SK-N-SH treated with all-trans-retinoic acid at 6 μM for 48 hours (cell line): ENCODE data around the gene STX3.

Source experiments
- ARNTL ChIP-seq: fragments of 450-650 bp; formaldehyde crosslinking; IDR thresholded peaks from 2 replicates; pipeline ENCODE4 v1.5.0; 2020; ENCODE audit warnings: low read depth, mild to moderate bottlenecking, moderate library complexity, borderline replicate concordance
- CSDC2 ChIP-seq: fragments of 250-450 bp; sonication (Bioruptor Pico); IDR thresholded peaks from 2 replicates; pipeline ENCODE4 v1.5.0; 2020; ENCODE audit warnings: mild to moderate bottlenecking, moderate library complexity
- ESRRG ChIP-seq: fragments of 250-450 bp; sonication (Bioruptor Pico); IDR thresholded peaks from 2 replicates; pipeline ENCODE4 v1.6.1; 2021; ENCODE audit warnings: mild to moderate bottlenecking
- GLIS3 ChIP-seq: fragments of 250-450 bp; sonication (Bioruptor Pico); IDR thresholded peaks from 2 replicates; pipeline ENCODE4 v1.5.0; 2020; ENCODE audit warnings: mild to moderate bottlenecking, moderate library complexity
- ISL1 ChIP-seq: fragments of 250-450 bp; sonication (Bioruptor Pico); IDR thresholded peaks from 2 replicates; pipeline ENCODE4 v2.1.2; 2022; ENCODE audit warnings: mild to moderate bottlenecking, moderate library complexity
- PPARA ChIP-seq: fragments of 250-450 bp; sonication (Bioruptor Pico); IDR thresholded peaks from 2 replicates; pipeline ENCODE4 v1.5.0; 2020; ENCODE audit warnings: mild to moderate bottlenecking, borderline replicate concordance
- TOX ChIP-seq: fragments of 250-450 bp; sonication (Bioruptor Pico); IDR thresholded peaks from 2 replicates; pipeline ENCODE4 v1.8.0; 2021; ENCODE audit warnings: mild to moderate bottlenecking, moderate library complexity, borderline replicate concordance
- ZFP3 ChIP-seq: fragments of 250-450 bp; sonication (Bioruptor Pico); IDR thresholded peaks from 2 replicates; pipeline ENCODE4 v1.5.0; 2020; ENCODE audit warnings: mild to moderate bottlenecking, moderate library complexity
- ZFP30 ChIP-seq: fragments of 450-650 bp; formaldehyde crosslinking; IDR thresholded peaks from 2 replicates; pipeline ENCODE4 v1.5.0; 2022; ENCODE audit warnings: mild to moderate bottlenecking, moderate library complexity
- ZNF70 ChIP-seq: fragments of 450-650 bp; formaldehyde crosslinking; IDR thresholded peaks from 2 replicates; pipeline ENCODE4 v1.5.0; 2020; ENCODE audit warnings: mild to moderate bottlenecking, moderate library complexity
- TF ChIP-seq, protein P1 (sequence below): fragments of 250-450 bp; sonication (Bioruptor Pico); IDR thresholded peaks from 2 replicates; pipeline ENCODE4 v1.8.0; 2020; ENCODE audit warnings: mild to moderate bottlenecking, moderate library complexity, borderline replicate concordance
- TF ChIP-seq, protein P2 (sequence below): fragments of 250-450 bp; sonication (Bioruptor Pico); IDR thresholded peaks from 2 replicates; pipeline ENCODE4 v1.8.0; 2021; ENCODE audit warnings: low read depth, mild to moderate bottlenecking, moderate library complexity, borderline replicate concordance
- TF ChIP-seq, protein P3 (sequence below): fragments of 250-450 bp; sonication (Bioruptor Pico); IDR thresholded peaks from 2 replicates; pipeline ENCODE4 v1.5.1; 2020; ENCODE audit warnings: low read depth, mild to moderate bottlenecking, moderate library complexity

DNA sequence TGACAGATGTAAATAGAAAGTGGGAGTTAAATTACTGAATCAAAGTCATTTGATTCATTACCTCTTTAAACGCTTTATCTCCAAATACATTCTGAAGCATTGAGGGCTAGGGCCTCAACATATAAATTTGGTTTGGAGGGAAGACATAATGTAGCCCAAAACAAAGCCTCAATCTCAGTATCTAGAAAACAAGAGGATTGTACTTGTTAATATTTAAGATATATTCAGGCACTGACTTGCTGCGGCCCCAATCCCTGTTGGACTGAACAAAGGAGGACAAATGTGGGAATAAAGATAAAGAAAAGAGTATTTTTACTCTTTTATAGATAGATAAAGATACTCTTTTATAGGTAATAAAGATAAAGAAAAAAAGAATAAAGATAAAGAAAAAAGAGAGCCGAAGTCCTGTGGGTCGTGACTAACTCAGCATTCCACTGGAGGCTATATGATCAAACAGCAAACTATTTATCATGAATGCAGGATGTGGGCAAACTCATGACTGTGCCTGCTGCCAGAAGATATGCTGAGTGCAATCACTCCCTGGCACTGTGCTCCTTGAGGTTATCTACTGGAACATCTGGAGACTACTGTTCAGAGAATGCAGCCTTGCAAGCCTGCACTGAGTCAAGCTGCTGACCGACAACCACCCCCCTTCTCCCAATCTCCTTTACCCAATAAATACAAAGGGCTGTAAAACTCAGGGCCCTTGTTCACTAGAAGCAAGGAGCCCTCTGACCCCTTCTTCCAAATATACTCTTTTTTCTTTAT lies 48.5 kb upstream of the STX3 start:
- no peak for TF ChIP-seq PPARA (CRISPR knock-in tag)
- no peak for TF ChIP-seq CSDC2 (CRISPR knock-in tag)
- TF ChIP-seq, protein P1, sequence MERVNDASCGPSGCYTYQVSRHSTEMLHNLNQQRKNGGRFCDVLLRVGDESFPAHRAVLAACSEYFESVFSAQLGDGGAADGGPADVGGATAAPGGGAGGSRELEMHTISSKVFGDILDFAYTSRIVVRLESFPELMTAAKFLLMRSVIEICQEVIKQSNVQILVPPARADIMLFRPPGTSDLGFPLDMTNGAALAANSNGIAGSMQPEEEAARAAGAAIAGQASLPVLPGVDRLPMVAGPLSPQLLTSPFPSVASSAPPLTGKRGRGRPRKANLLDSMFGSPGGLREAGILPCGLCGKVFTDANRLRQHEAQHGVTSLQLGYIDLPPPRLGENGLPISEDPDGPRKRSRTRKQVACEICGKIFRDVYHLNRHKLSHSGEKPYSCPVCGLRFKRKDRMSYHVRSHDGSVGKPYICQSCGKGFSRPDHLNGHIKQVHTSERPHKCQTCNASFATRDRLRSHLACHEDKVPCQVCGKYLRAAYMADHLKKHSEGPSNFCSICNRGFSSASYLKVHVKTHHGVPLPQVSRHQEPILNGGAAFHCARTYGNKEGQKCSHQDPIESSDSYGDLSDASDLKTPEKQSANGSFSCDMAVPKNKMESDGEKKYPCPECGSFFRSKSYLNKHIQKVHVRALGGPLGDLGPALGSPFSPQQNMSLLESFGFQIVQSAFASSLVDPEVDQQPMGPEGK (CRISPR knock-in tag), result no peak
- no peak for TF ChIP-seq TOX (CRISPR knock-in tag)
- TF ChIP-seq ARNTL (CRISPR knock-in tag), result no peak
- TF ChIP-seq, protein P2, sequence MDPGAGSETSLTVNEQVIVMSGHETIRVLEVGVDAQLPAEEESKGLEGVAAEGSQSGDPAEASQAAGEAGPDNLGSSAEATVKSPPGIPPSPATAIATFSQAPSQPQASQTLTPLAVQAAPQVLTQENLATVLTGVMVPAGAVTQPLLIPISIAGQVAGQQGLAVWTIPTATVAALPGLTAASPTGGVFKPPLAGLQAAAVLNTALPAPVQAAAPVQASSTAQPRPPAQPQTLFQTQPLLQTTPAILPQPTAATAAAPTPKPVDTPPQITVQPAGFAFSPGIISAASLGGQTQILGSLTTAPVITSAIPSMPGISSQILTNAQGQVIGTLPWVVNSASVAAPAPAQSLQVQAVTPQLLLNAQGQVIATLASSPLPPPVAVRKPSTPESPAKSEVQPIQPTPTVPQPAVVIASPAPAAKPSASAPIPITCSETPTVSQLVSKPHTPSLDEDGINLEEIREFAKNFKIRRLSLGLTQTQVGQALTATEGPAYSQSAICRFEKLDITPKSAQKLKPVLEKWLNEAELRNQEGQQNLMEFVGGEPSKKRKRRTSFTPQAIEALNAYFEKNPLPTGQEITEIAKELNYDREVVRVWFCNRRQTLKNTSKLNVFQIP (CRISPR knock-in tag), result no peak
- TF ChIP-seq ZFP30 (CRISPR knock-in tag), result no peak
- no peak for TF ChIP-seq ISL1 (CRISPR knock-in tag)
- no peak for TF ChIP-seq ESRRG (CRISPR knock-in tag)
- no peak for TF ChIP-seq ZFP3 (CRISPR knock-in tag)
- TF ChIP-seq, protein P3, sequence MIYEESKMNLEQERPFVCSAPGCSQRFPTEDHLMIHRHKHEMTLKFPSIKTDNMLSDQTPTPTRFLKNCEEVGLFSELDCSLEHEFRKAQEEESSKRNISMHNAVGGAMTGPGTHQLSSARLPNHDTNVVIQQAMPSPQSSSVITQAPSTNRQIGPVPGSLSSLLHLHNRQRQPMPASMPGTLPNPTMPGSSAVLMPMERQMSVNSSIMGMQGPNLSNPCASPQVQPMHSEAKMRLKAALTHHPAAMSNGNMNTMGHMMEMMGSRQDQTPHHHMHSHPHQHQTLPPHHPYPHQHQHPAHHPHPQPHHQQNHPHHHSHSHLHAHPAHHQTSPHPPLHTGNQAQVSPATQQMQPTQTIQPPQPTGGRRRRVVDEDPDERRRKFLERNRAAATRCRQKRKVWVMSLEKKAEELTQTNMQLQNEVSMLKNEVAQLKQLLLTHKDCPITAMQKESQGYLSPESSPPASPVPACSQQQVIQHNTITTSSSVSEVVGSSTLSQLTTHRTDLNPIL (CRISPR knock-in tag), result no peak
- no peak for TF ChIP-seq ZNF70 (CRISPR knock-in tag)
- TF ChIP-seq GLIS3 (CRISPR knock-in tag), result no peak
